G401 (cell line): ENCODE measurements around the gene NQO1. TPM values are rescaled to one million over a fixed set of nuclear protein-coding genes. Genes with fewer than 3 reads are reported as not detected.

ENCODE experiments used
- DNase-seq: peaks from one replicate; pipeline ENCODE4 v3.0.0-alpha.2; 2015; ENCODE audit warnings: low spot score
- in situ Hi-C: cut with HindIII; loops from 2 replicates; pipeline ENCODE4 v1.10.0; 2016; ENCODE audit warnings: low sequenced_read_pairs, mixed read lengths
- total RNA-seq: library from RNA; depleted of rRNA; stranded (reverse); fragments of >200 nt; shearing (Covaris generic); gene quantifications from 2 replicates; pipeline ENCODE4 v1.2.3, GENCODE V29; 2014; rRNA removed

The NQO1 gene
- total RNA-seq, 1 experiment from 2014 or later = 380 TPM

DNA sequence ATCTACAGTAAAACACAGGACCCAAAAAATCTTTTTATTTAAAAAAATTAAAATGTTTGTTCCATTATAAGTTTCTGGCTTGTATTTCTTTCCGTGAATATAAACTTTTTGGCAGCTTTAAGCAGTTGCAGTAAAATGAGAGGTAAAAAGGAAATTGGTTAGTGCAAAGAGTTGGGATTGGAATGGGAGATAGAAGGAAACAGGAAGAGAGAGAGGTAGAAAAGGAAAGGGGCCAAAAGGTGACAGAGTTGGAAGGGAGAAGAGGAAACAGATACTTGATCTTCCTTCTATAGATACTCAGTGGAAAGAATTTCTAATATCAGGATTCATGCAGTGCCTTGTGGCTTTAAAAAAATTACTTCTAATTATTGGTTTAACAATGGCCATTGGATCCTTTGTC is 63.5 kb downstream of the NQO1 start:
- in situ Hi-C loops = no loop called here
- DNase-seq = no peak

DNA sequence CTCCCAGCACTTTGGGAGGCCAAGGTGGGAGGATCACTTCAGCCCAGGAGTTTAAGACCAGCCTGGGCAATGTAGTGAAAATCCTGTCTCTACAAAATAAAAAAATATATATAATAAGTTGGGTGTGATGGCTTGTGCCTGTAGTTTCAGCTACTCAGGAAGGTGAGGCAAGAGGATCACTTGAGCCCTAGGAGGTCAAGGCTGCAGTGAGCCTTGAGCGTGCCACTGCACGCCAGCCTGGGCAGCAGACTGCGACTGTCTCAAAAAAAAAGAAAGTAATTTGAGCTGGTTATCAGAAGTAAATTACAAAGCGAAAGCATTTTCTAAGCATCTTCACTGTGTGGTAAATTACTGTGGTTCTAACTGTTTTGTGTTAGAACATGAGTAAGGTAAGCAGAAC is 66.2 kb downstream of the NQO1 start:
- in situ Hi-C loops = no loop called here
- DNase-seq = no peak

Other genes with a start within 250 kb of the NQO1 start
- gene NFAT5, start 160.6 kb downstream of the NQO1 start, total RNA-seq = 19.3 and 23.4 TPM in 2 replicates
- 134 and 158 TPM in 2 replicates for gene NOB1, start 28.4 kb upstream of the NQO1 start, total RNA-seq
- gene WWP2, start 35.8 kb upstream of the NQO1 start, total RNA-seq = 12.4 and 24.3 TPM in 2 replicates
- 0.10 and 1.7 TPM in 2 replicates for gene CLEC18A, start 224.8 kb upstream of the NQO1 start, total RNA-seq